HG03439 (cell line): Measurements from ENCODE around the gene PASD1.
"Not testable (repeated sequence)": the region's sequence is repeated elsewhere in the genome, so short reads cannot be mapped to it uniquely, and the experiment has no call there.

Experiments used
- ATAC-seq: cut with Tn5 transposase; IDR thresholded peaks from one replicate; pipeline ENCODE4 v1.9.1; 2021; ENCODE audit warnings: mild to moderate bottlenecking, moderate library complexity; ENCODE audit not compliant: unreplicated experiment

PASD1 gene

DNA sequence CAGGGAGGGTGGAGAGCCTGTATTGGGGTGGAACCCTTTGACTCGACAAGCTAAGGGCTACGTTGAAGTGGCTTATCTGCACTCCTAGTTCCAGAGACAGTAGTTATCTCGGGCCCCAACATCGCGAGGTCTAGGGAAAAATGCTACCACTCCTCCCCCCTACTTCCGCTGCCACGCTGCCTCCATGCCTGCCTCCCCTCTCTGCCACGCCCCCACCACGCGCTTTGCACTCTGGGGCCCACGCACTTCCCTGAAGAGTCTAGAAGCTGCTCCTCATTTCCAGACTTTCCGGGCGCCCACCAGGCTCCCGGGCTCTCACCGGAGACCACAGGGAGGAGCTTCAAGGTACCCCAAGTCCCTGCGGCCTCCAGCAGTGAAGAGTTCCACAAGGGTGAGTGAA is at the start of gene PASD1:
Gene PASD1 (plus strand): TSS at position 227 of the 400 bp plus-strand sequence. CDS start 37,879 bp downstream, outside the sequence.
- ATAC-seq, result no peak

DNA sequence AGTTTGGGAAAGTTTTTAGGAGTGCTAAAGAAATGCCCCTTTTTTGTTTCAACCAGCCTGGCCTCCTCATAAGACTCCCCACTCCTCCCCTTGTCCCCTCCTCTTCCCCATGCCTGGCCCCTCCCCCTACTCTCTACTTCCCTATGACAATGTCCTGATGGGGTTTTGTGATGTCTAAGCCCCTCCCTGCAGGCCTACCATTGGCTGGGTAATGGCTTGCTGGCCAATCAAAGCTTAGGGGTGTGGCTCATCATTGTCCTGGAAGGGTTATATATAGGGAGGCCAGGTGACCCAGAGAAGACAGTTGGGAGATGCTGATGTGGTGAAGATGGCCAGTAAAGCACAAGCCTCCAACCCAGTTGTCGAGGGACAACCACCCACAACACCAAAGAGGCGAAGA is 48.2 kb upstream of the PASD1 start:
- no peak for ATAC-seq

DNA sequence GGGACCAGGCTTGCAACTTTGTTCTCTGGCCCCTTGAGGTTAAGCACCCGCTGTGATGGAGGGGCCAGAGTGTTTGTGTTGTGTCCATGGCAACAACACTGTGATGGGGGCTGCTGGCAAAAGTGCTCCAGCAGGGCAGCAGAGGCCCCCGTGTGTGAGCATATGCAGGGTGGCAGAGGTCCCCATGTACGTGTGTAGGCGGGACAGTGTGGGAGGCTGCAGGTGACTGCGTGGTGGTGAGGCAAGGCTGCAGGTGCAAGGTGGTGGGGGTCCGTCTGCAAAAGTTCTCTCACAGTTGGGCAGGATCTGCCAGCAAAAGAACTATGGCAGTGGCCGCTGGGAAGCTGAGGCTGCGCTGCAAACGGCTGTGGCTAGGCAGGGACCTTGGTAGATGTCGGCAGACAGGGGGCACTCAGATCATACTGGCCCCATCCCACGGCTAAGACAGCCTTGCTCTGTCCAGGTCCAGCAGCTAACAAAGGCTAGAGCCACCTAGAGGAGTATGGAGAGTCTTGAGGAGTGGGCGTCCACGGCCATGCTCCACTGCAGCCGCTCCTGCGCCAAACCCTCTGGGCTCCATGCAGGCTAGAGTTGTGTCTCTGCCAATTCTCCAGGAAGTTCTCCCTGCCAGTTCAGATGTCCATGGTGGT is 46.8 kb upstream of the PASD1 start:
- ATAC-seq, result no peak

GRCh38 chrX:151517421-151517820 is 46.1 kb upstream of the PASD1 start:
- ATAC-seq, result no peak

GRCh38 chrX:151523351-151523750 is 40.1 kb upstream of the PASD1 start:
- no peak for ATAC-seq

DNA sequence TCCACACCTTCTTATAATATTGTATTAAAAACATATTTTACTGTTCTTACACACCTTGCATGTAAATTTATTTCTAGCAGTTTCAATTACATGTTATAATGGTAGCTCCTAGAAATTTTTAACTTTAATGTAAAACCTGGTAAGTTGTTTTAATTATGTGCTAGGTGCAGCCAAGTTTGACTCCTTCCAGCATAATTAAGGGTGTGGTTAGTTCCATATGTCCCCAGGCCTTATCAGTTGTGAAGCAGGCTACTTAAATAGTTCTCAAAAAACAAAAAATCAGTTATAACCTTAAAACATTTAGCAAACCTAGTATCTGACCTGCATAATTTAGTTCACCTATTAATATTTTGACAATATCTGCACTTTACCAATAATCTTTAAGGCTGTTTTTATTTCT is 26.9 kb upstream of the PASD1 start:
- ATAC-seq, result no peak

DNA sequence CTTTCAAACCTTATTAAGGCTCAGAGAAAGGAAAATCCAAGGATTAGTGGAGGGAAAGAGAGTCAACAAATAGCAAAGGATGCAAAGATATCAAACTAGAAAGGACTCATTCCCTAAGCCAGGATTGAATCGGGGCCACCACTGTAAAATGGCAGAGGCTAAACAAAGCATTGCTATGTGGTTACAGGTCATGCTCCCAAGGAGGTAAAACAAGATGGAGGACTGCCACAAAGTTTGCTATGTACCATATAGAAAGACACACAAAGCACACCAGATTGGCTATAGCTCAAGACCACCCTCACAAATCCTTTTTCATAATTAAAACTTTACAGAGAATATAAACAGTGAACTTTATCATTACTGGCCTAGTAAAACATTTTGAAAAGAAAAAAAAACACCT is 25.9 kb upstream of the PASD1 start:
- ATAC-seq, result no peak

DNA sequence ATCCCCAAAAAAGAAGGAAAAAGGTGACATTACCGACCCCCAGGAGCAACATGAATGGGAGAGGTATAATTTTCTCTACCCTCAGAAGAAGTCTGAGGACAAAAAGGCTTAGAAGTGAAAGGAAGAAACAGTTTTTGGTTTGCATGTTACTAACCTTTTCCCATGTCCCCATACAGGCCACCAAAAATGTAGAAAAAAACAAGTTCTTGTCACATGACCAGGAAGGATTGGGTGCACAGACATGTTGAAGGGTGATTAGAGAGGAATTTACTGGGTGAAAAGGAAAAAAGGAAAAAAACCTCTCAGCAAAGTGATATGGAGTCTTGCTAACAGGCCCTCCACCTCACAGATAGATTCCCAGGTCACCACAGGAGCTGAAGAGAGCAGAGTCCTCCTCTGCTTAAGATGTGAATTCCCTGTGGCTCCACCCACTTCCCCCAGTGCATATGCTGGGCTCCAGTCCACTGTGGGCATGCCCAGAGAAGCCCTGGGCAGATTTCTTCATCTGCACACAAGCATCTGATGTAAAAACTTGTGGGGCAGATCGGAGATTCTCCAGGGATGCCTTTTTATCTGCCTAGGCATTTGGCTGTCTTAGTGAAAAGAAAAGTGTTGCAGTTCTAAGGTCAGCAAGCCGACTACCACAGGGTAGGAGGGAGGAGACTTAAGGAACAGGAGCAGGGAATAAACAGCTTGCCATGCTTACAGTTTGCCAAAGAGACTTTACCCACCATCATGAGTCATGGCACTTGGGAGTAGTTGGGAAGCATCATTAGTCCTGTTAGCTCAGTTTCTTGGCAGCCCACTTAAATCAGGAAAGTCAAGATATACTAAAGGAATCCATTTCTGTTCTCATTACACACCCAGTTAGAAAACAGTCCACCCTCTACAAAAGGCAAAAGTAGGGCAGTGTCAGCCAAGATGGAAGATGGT is 25.0 kb upstream of the PASD1 start:
- ATAC-seq, result no peak

DNA sequence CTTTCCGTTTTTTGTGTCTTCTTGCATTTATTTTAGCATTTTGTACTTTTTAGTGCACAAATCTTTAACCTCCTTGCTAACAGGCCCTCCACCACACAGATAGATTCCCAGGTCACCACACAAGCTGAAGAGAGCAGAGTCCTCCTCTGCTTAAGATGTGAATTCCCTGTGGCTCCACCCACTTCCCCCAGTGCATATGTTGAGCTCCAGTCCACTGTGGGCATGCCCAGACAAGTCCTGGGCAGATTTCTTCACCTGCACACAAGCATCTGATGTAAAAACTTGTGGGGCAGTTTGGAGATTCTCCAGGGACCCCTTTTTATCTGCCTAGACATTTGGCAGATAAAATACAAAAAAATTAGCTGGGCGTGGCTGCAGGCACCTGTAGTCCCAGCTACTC is 19.8 kb upstream of the PASD1 start:
- ATAC-seq, result no peak

DNA sequence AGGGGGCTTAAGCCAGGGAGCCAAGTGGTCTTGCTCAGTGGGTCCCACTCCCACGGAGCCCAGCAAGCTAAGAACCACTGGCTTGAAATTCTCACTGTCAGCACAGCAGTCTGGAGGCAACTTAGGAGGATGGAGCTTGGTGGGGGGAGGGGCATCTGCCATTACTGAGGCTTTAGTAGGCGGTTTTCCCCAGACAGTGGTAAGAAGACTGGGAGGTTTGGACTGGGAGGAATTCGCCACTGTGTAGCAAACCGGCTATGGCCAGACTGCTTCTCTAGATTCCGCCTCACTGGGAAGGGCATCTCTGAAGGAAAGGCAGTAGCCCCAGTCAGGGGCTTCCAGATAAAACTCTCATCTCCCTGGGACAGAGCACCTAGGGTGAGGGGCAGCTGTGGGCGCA is 17.2 kb upstream of the PASD1 start:
- not testable (repeated sequence) for ATAC-seq

DNA sequence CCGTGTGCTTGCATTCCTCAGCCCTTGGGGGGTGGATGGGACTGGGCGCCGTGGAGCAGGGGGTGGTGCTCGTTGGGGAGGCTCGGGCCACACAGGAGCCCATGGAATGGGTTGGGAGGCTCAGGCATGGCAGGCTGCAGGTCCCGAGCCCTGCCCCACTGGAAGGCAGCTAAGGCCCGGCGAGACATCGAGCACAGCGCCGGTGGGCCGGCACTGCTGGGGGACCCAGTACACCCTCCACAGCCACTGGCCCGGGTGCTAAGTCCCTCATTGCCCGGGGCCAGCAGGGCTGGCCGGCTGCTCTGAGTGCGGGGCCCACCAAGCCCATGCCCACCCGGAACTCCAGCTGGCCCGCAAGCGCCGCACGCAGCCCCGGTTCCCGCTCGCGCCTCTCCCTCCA is 12.3 kb upstream of the PASD1 start:
- ATAC-seq, result not testable (repeated sequence)

DNA sequence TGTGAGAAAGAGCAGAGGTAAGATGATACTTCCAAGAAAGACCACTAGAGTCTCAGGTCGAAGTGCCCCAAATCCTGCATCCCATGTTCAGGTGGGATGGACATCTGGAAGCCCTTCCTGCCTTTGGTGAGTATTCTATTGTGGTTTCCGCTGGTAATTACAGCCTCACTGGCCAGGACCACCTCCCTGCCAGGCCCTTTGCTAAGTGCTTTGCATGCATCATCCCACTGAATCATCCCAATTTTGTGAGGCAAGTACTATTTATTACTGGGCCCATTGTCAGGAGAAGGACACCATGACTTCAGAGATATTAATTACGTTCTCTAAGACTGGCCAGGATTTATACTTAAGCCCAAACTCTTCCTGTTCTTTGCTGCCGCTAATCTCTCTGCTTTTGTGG is 10.7 kb upstream of the PASD1 start:
- no peak for ATAC-seq

DNA sequence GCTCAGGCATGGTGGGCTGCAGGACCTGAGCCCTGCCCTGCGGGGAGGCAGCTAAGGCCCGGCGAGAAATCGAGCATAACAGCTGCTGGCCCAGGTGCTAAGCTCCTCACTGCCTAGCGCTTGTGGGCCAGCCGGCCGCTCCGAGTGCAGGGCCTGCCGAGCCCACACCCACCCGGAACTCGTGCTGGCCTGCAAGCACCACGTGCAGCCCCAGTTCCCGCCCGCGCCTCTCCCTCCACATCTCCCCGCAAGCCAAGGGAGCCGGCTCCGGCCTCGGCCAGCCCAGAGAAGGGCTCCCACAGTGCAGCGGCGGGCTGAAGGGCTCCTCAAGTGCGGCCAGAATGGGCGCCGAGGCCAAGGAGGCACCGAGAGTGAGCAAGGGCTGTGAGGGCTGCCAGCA is 8.2 kb upstream of the PASD1 start:
- ATAC-seq, result not testable (repeated sequence)

DNA sequence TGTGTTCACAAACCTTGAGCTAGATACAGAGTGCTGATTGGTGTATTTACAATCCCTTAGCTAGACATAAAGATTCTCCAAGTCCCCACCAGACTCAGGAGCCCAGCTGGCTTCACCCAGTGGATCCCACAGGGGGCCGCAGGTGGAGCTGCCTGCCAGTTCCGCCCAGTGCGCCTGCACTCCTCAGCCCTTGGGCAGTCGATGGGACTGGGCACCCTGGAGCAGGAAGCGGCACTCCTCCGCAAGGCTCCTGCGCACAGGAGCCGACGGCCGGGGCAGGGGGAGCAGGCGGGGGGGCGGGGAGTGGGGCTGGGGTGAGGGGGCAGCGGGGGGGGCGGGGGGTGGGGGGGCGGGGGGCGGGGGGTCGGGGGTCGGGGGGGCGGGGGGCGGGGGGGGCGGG is 990 bp upstream of the PASD1 start:
- not testable (repeated sequence) for ATAC-seq

DNA sequence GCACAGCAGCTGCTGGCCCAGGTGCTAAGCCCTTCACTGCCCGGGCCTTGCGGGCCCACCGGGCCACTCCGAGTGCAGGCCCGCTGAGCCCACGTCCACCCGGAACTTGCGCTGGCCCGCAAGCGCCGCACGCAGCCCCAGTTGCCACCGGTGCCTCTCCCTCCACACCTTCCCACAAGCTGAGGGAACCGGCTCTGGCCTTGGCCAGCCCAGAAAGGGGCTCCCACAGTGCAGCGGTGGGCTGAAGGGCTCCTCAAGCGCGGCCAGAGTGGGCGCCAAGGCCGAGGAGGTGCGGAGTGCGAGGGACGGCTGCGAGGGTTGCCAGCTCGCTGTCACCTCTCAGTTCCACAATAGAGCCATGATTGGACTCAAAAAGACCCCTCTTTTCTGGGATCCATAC is 472 bp upstream of the PASD1 start:
- not testable (repeated sequence) for ATAC-seq

- no peak for ATAC-seq
Measured at GRCh38 chrX:151564035-151564434, 560 bp downstream of the PASD1 start.

DNA sequence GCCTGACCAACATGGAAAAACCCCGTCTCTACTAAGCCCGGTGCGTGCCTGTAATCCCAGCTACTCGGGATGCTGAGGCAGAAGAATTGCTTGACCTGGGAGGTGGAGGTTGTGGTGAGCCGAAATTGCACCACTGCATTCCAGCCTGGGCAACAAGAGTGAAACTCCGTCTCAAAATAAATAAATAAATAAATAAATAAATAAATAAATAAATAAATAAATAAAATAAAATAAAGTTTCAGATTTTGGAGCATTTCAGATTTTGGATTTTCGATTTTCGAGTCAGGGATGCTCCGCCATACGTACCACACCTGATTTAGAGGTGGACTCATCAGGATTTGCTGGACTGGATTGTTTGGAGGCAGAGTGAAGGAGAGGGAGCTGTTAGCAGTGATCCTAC is 3.4 kb downstream of the PASD1 start:
- not testable (repeated sequence) for ATAC-seq

DNA sequence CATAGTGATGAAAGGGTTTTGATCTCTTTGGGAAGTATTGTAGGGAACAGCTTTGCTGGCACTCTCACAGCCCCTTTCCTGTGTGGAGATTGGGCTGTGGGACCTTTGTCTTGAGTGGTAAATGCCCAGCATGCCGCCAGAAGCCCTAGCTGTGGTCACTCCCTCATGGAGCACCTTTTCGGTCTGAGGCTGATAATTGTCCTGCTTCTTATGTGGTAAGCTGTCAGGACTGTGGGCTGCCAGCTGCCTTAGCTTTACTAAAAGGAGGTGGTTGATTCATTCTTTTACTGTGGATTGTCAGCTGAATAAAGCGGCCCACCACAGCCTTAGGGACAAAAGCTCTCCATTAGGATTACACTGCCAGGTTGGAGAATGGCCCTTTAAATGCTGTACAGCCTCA is 7.1 kb downstream of the PASD1 start:
- no peak for ATAC-seq

- not testable (repeated sequence) for ATAC-seq
Measured at GRCh38 chrX:151593384-151593783, 29.9 kb downstream of the PASD1 start.

DNA sequence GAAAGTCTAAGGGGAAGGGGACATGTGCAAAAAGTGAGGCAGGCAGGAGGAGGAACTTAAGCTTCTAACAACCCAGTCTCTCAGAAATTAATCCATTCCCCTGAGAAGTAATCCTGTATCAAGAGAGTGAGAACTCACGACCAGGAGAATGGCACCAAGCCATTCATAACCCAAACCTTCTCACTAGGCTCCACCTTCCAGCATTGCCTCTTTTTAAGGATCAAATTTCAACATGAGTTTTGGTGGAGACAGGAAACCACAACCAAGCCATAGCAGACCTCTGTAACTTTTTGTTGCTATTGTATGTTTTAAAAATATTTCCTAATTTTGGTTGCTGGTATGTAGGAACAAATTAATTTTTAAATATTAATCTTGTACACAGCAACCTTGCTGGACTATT is 32.8 kb downstream of the PASD1 start:
- no peak for ATAC-seq

- no peak for ATAC-seq
Measured at GRCh38 chrX:151604931-151605330, 41.5 kb downstream of the PASD1 start.

DNA sequence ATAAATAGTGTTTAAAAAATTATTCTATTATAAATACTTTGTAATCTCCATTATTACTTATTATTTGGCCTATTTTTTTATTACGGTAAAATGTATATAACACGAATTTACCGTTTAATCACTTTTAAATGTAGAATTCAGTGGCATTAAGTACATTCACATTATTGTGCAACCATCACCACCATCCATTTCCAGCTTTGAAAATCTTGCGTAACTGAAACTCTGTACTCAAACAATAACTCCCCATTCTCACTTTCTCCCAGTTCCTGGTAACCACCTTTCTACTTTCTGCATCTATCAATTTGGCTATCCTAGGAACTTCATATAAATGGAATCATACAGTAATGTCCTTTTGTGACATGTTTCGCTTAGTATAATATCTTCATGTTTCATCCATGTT is 45.7 kb downstream of the PASD1 start:
- ATAC-seq, result no peak
